NCI-H1694 (cell line): ENCODE measurements around the gene CDCA5.

Source experiments
- DNase-seq: peaks from one replicate; lab custom pipeline; 2025; lab: John Stamatoyannopoulos, UW

Gene CDCA5

GRCh38 chr11:65071907-65072630, 11.8 kb downstream of the CDCA5 start:
- DNase-seq: no peak

- DNase-seq: no peak
Observed at GRCh38 chr11:65069217-65069616, 14.6 kb downstream of the CDCA5 start.

- DNase-seq: no peak
Observed at GRCh38 chr11:65067446-65067845, 16.4 kb downstream of the CDCA5 start.

GRCh38 chr11:65066805-65067291, 17.0 kb downstream of the CDCA5 start:
- DNase-seq: no peak

GRCh38 chr11:65066315-65066714, 17.5 kb downstream of the CDCA5 start:
- no peak for DNase-seq

- no peak for DNase-seq
Observed at GRCh38 chr11:65065851-65066250, 18.0 kb downstream of the CDCA5 start.

GRCh38 chr11:65064847-65065240, 19.0 kb downstream of the CDCA5 start:
- DNase-seq: no peak

- no peak for DNase-seq
Observed at GRCh38 chr11:65063532-65063931, 20.3 kb downstream of the CDCA5 start.

GRCh38 chr11:65060913-65061408, 22.9 kb downstream of the CDCA5 start:
- DNase-seq: no peak

GRCh38 chr11:65059959-65060824, 23.6 kb downstream of the CDCA5 start:
- no peak for DNase-seq

- DNase-seq: no peak
Observed at GRCh38 chr11:65059523-65059922, 24.3 kb downstream of the CDCA5 start.

- no peak for DNase-seq
Observed at GRCh38 chr11:65058419-65059054, 25.3 kb downstream of the CDCA5 start, which contains the start of gene NAALADL1. NAALADL1 (minus strand) TSS chr11:65058553; CDS start chr11:65058521, 32 bp downstream.

GRCh38 chr11:65058012-65058411, 25.8 kb downstream of the CDCA5 start:
- no peak for DNase-seq

- no peak for DNase-seq
Observed at GRCh38 chr11:65057526-65057925, 26.3 kb downstream of the CDCA5 start.

- no peak for DNase-seq
Observed at GRCh38 chr11:65056999-65057398, 26.8 kb downstream of the CDCA5 start.

- DNase-seq: no peak
Observed at GRCh38 chr11:65055538-65055937, 28.3 kb downstream of the CDCA5 start.

GRCh38 chr11:65053827-65054508, 29.9 kb downstream of the CDCA5 start:
- DNase-seq: no peak

GRCh38 chr11:65051398-65051858, 32.4 kb downstream of the CDCA5 start:
- no peak for DNase-seq

GRCh38 chr11:65047581-65048422, 36.0 kb downstream of the CDCA5 start:
- no peak for DNase-seq

GRCh38 chr11:65045728-65046127, 38.1 kb downstream of the CDCA5 start:
- DNase-seq: no peak

GRCh38 chr11:65045061-65045460, 38.8 kb downstream of the CDCA5 start:
- no peak for DNase-seq
